H1 (cell line): ENCODE results near the gene FOXS1. TPM values are rescaled to one million over a fixed set of nuclear protein-coding genes. Genes with fewer than 3 reads are reported as not detected.

ENCODE experiments used
- CTCF ChIA-PET: fragments of 300-600 bp; sonication (Branson Sonifier 250); formaldehyde crosslinking; loops from one replicate; lab custom pipeline; 2021; ENCODE audit not compliant: partially characterized antibody; lab: Charles Lee
- POLR2A ChIA-PET: fragments of 300-600 bp; sonication (Branson Sonifier 250); formaldehyde crosslinking; loops from one replicate; lab custom pipeline; 2021; ENCODE audit warnings: inconsistent platforms; ENCODE audit not compliant: partially characterized antibody; lab: Charles Lee
- DNase-seq, 2 experiments: peaks; one replicate each; pipeline versions ENCODE4 v3.0.0 to v3.0.0-alpha.2; 2010 to 2022; ENCODE audit warnings: low spot score in 2 of 2, low read depth in 1 of 2, mixed read lengths in 1 of 2
- FAIRE-seq: peaks from 2 replicates; lab custom pipeline; 2011; peaks lifted over from hg19 to GRCh38; lab: Jason Lieb, UNC
- H2AFZ ChIP-seq: 2 replicates; pipeline ENCODE4 v1.8.1; 2012; ENCODE audit warnings: low read length, inconsistent platforms
- H2AK5ac ChIP-seq: 2 replicates; pipeline ENCODE4 v1.6.1; 2013; ENCODE audit warnings: low read depth, low read length
- H2BK120ac ChIP-seq: replicated peaks from 2 replicates; pipeline ENCODE3; 2013; ENCODE audit warnings: low read depth, low read length, inconsistent platforms
- H2BK12ac ChIP-seq: 2 replicates; pipeline ENCODE4 v1.6.1; 2013; ENCODE audit warnings: low read depth, low read length
- H2BK15ac ChIP-seq: 2 replicates; pipeline ENCODE4 v1.6.1; 2013; ENCODE audit warnings: low read length
- H2BK20ac ChIP-seq: 2 replicates; pipeline ENCODE4 v1.6.1; 2013; ENCODE audit warnings: low read length
- H2BK5ac ChIP-seq: 2 replicates; pipeline ENCODE4 v1.6.1; 2013; ENCODE audit warnings: low read depth, low read length
- H3K14ac ChIP-seq: 2 replicates; pipeline ENCODE4 v1.6.1; 2013; ENCODE audit warnings: inconsistent platforms; ENCODE audit not compliant: insufficient read length
- H3K18ac ChIP-seq: 2 replicates; pipeline ENCODE4 v1.6.1; 2013; ENCODE audit warnings: low read length; ENCODE audit errors: extremely low read depth
- H3K23ac ChIP-seq: 2 replicates; pipeline ENCODE4 v1.6.1; 2013; ENCODE audit warnings: inconsistent platforms; ENCODE audit not compliant: insufficient read length
- H3K23me2 ChIP-seq: 2 replicates; pipeline ENCODE4 v1.6.1; 2013; ENCODE audit warnings: low read depth, low read length
- H3K27ac ChIP-seq: 2 replicates; pipeline ENCODE4 v1.6.1; 2011; ENCODE audit warnings: low read depth, low read length, inconsistent platforms
- H3K27me3 ChIP-seq, 4 experiments: replicated peaks in 1 of 4; 1 replicate in 1 of 4; 2 replicates in 3 of 4; pipeline versions ENCODE4 v1.6.1 to v1.8.1; 2011 to 2013; ENCODE audit warnings: low read length in 3 of 4, mild to moderate bottlenecking in 3 of 4, inconsistent platforms in 2 of 4, mixed read lengths in 2 of 4, moderate library complexity in 1 of 4; ENCODE audit not compliant: control insufficient read depth in 3 of 4, insufficient read depth in 3 of 4; ENCODE audit errors: extremely low read depth in 1 of 4
- H3K36me3 ChIP-seq, 4 experiments: 2 replicates each; pipeline versions ENCODE4 v1.6.1 to v1.8.1; 2011 to 2013; ENCODE audit warnings: mild to moderate bottlenecking in 4 of 4, low read length in 3 of 4, moderate library complexity in 2 of 4, control low read depth in 1 of 4, inconsistent platforms in 1 of 4; ENCODE audit not compliant: insufficient read depth in 4 of 4, control insufficient read depth in 2 of 4
- H3K4ac ChIP-seq: replicated peaks from 2 replicates; pipeline ENCODE3; 2013; ENCODE audit warnings: low read length, low read depth, mixed read lengths, inconsistent platforms; ENCODE audit not compliant: insufficient read length
- H3K4me1 ChIP-seq, 4 experiments: replicated peaks in 1 of 4; 1 replicate in 1 of 4; 2 replicates in 3 of 4; pipeline versions ENCODE4 v1.6.1 to v1.8.1; 2011 to 2013; ENCODE audit warnings: low read length in 3 of 4, inconsistent platforms in 2 of 4, mixed read lengths in 1 of 4; ENCODE audit not compliant: insufficient read depth in 4 of 4, control insufficient read depth in 3 of 4
- H3K4me2 ChIP-seq, 2 experiments: 2 replicates each; pipeline versions ENCODE4 v1.6.1 to v1.8.1; 2011 to 2013; ENCODE audit warnings: low read depth in 2 of 2, low read length in 2 of 2, control low read depth in 1 of 2, inconsistent platforms in 1 of 2, mild to moderate bottlenecking in 1 of 2; ENCODE audit not compliant: insufficient read depth in 1 of 2
- H3K4me3 ChIP-seq, 4 experiments: fragments of 200-600, 300-600 bp in 1 of 4; sonication (generic), shearing (Covaris generic), sonication (Bioruptor Twin) in 1 of 4; 2 replicates each; pipeline versions ENCODE4 v1.5.1 to v1.8.1; 2011 to 2016; ENCODE audit warnings: low read length in 4 of 4, low read depth in 3 of 4, control low read depth in 2 of 4, inconsistent platforms in 2 of 4, mild to moderate bottlenecking in 2 of 4, mixed read lengths in 1 of 4, moderate library complexity in 1 of 4; ENCODE audit not compliant: insufficient read depth in 2 of 4; ENCODE audit errors: extremely low read depth in 1 of 4
- H3K56ac ChIP-seq: replicated peaks from 2 replicates; pipeline ENCODE3; 2013; ENCODE audit warnings: low read depth, mild to moderate bottlenecking, mixed read lengths, low read length, inconsistent platforms; ENCODE audit not compliant: insufficient read length
- H3K79me1 ChIP-seq: 2 replicates; pipeline ENCODE4 v1.6.1; 2013; ENCODE audit warnings: low read depth, low read length, control low read depth
- H3K79me2 ChIP-seq, 2 experiments: 2 replicates each; pipeline versions ENCODE4 v1.6.1 to v1.8.1; 2012 to 2013; ENCODE audit warnings: low read length in 2 of 2, mild to moderate bottlenecking in 2 of 2, inconsistent platforms in 1 of 2; ENCODE audit not compliant: insufficient read depth in 2 of 2, control insufficient read depth in 1 of 2
- H3K9ac ChIP-seq, 4 experiments: replicated peaks in 1 of 4; 1 replicate in 1 of 4; 2 replicates in 3 of 4; pipeline versions ENCODE4 v1.6.1 to v1.8.1; 2011 to 2013; ENCODE audit warnings: low read depth in 3 of 4, low read length in 3 of 4, control low read depth in 2 of 4, mild to moderate bottlenecking in 2 of 4, moderate library complexity in 2 of 4, inconsistent platforms in 1 of 4; ENCODE audit errors: extremely low read depth in 1 of 4
- H3K9me3 ChIP-seq, 2 experiments: 2 replicates each; pipeline versions ENCODE4 v1.6.1 to v1.8.1; 2012 to 2013; ENCODE audit warnings: mild to moderate bottlenecking in 2 of 2, moderate library complexity in 2 of 2, control low read depth in 1 of 2, inconsistent platforms in 1 of 2, low read depth in 1 of 2, low read length in 1 of 2, mixed read lengths in 1 of 2; ENCODE audit not compliant: insufficient read depth in 2 of 2
- H4K20me1 ChIP-seq, 2 experiments: replicated peaks in 1 of 2; 2 replicates each; pipeline versions ENCODE3 to v1.8.1; 2011 to 2013; ENCODE audit warnings: inconsistent platforms in 2 of 2, low read length in 2 of 2, mild to moderate bottlenecking in 1 of 2; ENCODE audit not compliant: insufficient read depth in 2 of 2, control insufficient read depth in 1 of 2
- H4K5ac ChIP-seq: 2 replicates; pipeline ENCODE4 v1.6.1; 2013; ENCODE audit warnings: low read length, low read depth, mixed read lengths, inconsistent platforms; ENCODE audit not compliant: insufficient read length
- H4K8ac ChIP-seq: 2 replicates; pipeline ENCODE4 v1.8.0; 2013; ENCODE audit warnings: mild to moderate bottlenecking, moderate library complexity, low read length, inconsistent platforms; ENCODE audit not compliant: insufficient read depth; ENCODE audit errors: extremely low read depth
- H4K91ac ChIP-seq: replicated peaks from 2 replicates; pipeline ENCODE3; 2013; ENCODE audit warnings: low read length, mixed read lengths, inconsistent platforms; ENCODE audit not compliant: insufficient read length
- ATF2 ChIP-seq: IDR thresholded peaks from 2 replicates; pipeline ENCODE4 v1.6.1; 2012; ENCODE audit warnings: low read length, inconsistent platforms
- CTBP2 ChIP-seq: IDR thresholded peaks from 2 replicates; pipeline ENCODE4 v1.7.0; 2011; ENCODE audit warnings: borderline replicate concordance, mild to moderate bottlenecking, moderate library complexity, mixed read lengths, low read length; ENCODE audit not compliant: insufficient read depth, insufficient read length
- KDM1A ChIP-seq: fragments of 200-600, 300-600 bp; sonication (generic); IDR thresholded peaks from 2 replicates; pipeline ENCODE4 v1.7.1; 2016; ENCODE audit warnings: mild to moderate bottlenecking, low read length, borderline replicate concordance
- WGBS, 2 experiments: shearing (Covaris generic) in 1 of 2; methylation state at CpG; one replicate each; pipeline versions ENCODE4 v1.1.6 to v1.1.7; 2013 to 2015; ENCODE audit warnings: low lambda C conversion rate in 2 of 2, mixed read lengths in 2 of 2, inconsistent platforms in 1 of 2, low coverage in 1 of 2, missing lambda C conversion rate in 1 of 2; ENCODE audit not compliant: insufficient replicate concordance in 2 of 2, insufficient coverage in 1 of 2, insufficient read length in 1 of 2; ENCODE audit errors: extremely low coverage in 1 of 2, missing lambda C conversion rate in 1 of 2; 5-methylcytosine and 5-hydroxymethylcytosine counted together
- polyA plus RNA-seq, 7 experiments: library from polyadenylated mRNA; depleted of rRNA in 3 of 7; stranded (reverse) in 5 of 7; unstranded in 2 of 7; fragments of >200 nt in 5 of 7; fragments of 200-250 nt in 2 of 7; gene quantifications; 1 replicate in 5 of 7; 2 replicates in 1 of 7; 4 replicates in 1 of 7; pipeline versions ENCODE4 v1.2.1 to v1.2.3, GENCODE V29; 2011 to 2013; ENCODE audit warnings: missing spikeins in 2 of 7, mixed read lengths in 2 of 7
- total RNA-seq: library from RNA; stranded (reverse); fragmentation: NEBNext Ultra II Directional; extraction: Animal tissue kit (Norgen Biotek cat#: 25700); gene quantifications from 2 replicates; pipeline ENCODE4 v1.2.1, GENCODE V29; 2021

FOXS1 gene
- total and polyA plus RNA-seq, 2 of the 8 experiments (the other 6 are each of a cell fraction or from before 2014, with no cell fraction given) = 0.45 TPM; not detected in 1

GRCh38 chr20:31819083-31819784 is 26.2 kb downstream of the FOXS1 start, which contains the start of gene MYLK2:
Gene MYLK2, plus strand, starts transcription at chr20:31819356. Its CDS starts 225 bp downstream, at chr20:31819581.
- Histone ChIP-seq H3K23me2 (no peaks in the 10 kb centered on the region), H3K23ac (no peak within 1 kb of the TSS), H3K9me3 (no peaks in the 10 kb centered on the region), H3K9ac (no peak within 1 kb of the TSS), H3K27ac (no peak within 1 kb of the TSS), H4K8ac (no peak within 1 kb of the TSS), H3K4ac (no peak within 1 kb of the TSS), H3K56ac (no peak within 1 kb of the TSS), H3K79me1 (no peaks in the 10 kb centered on the region), H2BK12ac (no peak within 1 kb of the TSS), H4K91ac (no peak within 1 kb of the TSS), H3K79me2 (no peaks in the 10 kb centered on the region), H3K4me1 (peaks cover 4 to 16% (median 10%) of the 10 kb centered on the region in 4 experiments; a peak in 6 of 7 replicates), H2AK5ac (no peak within 1 kb of the TSS), H2BK120ac (no peak within 1 kb of the TSS), H3K36me3 (no peaks in the 10 kb centered on the region), H2BK5ac (no peak within 1 kb of the TSS), H3K14ac (no peak within 1 kb of the TSS), H3K27me3 (no peaks in the 10 kb centered on the region), H3K18ac (no peak within 1 kb of the TSS), H2BK15ac (no peak within 1 kb of the TSS), H3K4me3 (no peak within 1 kb of the TSS), H2AFZ (no peak within 1 kb of the TSS), H4K20me1 (no peaks in the 10 kb centered on the region), H3K4me2 (no peak within 1 kb of the TSS), H4K5ac (no peak within 1 kb of the TSS), H2BK20ac (no peak within 1 kb of the TSS)
- POLR2A ChIA-PET = no interaction called here
- no peak for TF ChIP-seq CTBP2
- no peak for TF ChIP-seq ATF2
- peak; percentile 61 for TF ChIP-seq KDM1A
- DNase-seq (no peak), FAIRE-seq (no peak)
- WGBS, 2 experiments = 85% methylated on average over 15 of the region's 16 CpGs; no CpG with 5 or more reads in 1 of the 2 experiments
- CTCF ChIA-PET = interaction anchor here (0.6 to 5.5 kb wide), 8 partner anchors 11 to 223 kb away, joined by 3 to 19 read pairs (median 4); no protein-coding TSS in a partner anchor
